HG03521 (cell line): Measurements from ENCODE around the gene SAP30L.

Experiments used
- ATAC-seq: cut with Tn5 transposase; IDR thresholded peaks from one replicate; pipeline ENCODE4 v1.9.1; 2021; ENCODE audit warnings: mild to moderate bottlenecking, moderate library complexity; ENCODE audit not compliant: unreplicated experiment

SAP30L gene

DNA sequence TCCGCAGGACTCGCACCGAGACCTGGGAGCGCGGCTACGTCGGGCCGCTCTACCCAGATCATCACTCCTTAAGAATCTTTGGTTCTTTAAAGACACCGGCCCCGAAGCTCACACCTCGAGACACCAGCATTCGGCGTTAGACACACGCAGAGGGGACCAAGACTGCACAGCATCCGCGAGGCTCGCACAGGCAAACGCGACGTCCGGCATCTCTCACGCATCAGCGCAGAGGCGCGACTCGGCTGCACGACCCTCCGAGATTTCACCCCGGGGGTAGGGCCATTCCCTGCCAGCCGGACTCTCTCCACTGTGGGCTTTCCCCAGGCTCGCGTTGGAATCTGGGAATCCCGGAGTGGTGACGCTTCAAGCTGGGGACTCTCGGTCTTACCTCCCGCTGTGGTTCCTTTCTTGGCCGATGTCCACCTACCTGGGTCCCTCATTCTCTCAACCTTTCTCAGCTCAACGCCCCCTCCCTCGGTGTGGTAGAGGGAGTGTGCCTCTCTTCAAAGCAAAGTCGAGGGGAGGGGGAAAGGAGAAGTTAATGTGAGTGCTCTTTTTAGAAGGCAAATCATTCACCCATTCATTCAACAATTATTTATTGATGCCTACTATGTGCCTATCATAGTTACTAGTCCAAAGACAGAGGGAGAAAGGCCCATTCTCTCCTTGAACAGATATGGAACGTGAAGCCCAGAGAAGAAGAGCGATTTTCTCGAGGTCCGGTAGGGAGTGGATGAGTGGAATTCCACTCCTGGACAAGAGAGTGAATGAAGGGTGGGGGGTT is 33.6 kb downstream of the SAP30L start:
- no peak for ATAC-seq

GRCh38 chr5:154479944-154480750 is 34.4 kb downstream of the SAP30L start:
- no peak for ATAC-seq

DNA sequence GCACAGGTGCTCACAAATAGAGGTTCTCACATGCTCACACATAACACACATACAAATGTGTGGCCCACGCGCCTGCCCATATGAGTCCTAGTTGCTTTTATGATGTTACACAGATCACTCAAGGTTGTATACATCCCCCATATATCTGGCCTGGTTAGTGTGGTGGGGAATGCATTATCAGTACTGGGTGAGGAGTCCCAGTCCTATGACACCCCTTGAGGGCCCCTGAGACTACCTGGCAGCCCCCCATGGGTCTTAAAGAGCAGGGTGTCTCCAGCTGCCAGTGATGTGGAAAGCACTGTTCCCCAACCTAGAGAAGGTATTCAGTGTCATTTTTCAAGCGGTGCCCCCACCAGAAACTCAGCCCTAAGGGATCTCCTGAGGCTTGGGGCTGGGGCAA is 35.0 kb downstream of the SAP30L start:
- ATAC-seq: no peak

DNA sequence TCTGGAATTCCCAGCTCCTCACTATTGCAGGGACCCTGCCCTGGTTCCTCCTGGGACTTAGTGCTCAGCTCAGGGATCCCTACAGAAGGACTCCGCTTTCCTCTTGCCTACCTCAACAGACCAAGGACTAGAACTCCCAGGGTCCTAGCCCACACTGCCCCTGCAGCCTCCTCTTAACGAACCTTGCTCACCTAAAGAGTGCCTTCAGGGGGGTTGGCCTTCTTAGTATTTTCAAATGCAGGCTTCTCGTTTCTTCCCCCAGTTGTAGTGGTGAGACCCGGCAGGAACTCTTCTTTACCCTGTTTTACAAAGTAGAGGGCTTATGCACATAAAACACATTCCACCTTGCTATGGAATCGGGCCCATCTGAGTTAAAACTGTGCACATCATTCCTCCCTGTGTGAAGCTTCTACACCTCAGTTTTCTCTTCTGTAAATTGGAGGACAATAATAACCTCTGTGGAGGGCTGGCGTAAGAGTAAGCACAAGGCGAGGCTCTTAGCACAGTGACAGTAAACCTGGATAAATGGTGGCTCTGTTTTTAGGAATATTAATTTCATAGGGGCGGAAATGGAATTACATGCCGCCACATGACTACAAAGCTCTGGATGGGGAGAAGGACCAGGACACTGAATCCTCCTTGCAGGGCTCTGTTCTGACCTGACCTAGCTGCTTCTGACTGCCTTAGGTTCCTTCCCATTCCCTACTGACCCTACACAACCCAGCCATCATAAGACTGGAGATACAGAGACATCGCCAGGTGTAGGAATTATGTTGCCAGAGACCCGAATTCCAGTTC is 36.0 kb downstream of the SAP30L start:
- ATAC-seq: no peak

DNA sequence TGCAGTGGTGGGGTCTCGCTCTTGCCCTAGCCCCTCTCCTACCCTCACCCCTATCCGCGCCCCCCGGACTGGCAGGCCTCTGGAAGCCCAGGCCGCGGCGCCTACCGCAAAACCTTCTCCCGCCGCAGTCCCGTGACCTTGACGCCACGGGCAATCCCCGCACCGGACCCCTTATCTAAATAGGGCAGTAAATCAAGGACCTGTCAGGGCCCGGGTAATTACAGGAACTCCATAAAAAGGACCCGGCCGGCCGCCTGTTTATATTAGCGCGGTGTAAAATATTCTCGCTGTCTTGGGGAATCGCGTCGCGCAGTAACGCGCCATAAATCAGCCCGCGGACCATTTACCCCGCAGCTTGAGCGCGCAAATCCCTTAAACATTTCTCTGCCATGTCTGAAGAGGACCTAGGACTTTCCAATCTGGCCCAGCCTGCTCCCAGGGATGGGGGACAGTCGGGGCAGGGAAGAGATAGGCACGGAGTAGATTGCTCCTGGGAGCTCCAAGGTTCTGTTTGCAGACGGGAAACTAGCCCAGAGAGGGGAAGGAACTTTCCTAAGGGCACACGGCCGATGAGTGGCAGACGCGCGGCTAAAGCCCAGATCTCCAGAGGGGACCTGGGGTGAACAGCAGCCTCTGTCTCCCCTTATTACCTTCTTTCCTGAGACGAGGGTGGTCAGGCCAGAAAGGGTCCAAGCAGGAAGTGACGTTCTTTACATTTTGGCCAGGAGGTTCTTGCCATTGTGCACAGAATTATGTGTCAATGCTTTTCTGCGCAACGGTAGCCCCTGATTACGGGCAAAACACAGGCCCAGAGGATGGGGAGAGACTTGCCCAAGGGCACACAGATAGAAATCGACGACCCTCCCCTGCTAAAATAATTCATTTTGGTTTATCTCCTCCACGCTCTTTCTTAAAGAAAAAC is 37.0 kb downstream of the SAP30L start:
- no peak for ATAC-seq

DNA sequence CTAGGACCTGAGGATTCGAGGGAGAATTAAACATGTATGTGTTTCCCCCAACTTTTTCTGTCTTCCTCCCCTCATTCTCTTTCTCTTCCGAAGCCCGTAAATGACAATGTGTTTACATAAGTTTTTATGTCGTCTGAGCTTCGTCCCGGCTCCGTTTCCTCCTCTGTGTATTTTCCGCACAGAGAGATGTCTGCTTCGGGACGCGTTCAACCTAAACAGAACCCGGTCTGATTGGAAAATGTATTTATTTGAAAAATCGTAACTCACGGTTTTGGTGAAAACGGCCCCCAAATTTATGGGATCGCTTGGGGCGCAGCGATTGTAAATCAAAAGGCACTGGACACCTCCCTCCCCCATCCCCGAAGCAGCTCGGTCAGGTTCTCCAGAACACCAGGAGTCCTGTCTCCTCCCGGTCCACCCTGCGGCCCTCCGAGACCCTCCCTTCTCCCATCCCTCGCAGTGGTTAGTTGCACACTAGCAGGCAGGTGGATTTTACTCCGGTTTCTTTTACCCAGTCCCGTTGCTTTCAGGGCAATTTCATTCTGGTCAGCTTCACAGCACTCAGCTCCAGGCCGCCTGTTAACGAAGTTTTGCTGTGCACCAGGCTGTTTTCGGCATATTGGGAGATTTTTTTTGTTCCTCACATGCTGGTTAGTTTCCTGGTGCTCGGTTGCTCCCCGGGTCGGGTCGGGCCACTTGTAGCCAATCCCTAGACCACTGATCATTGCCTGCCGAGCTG is 38.0 kb downstream of the SAP30L start:
- no peak for ATAC-seq

- ATAC-seq: no peak
Observed at GRCh38 chr5:154484393-154485095, 38.7 kb downstream of the SAP30L start.

GRCh38 chr5:154485096-154485491 is 39.3 kb downstream of the SAP30L start:
- no peak for ATAC-seq

- no peak for ATAC-seq
Observed at GRCh38 chr5:154485850-154486426, 40.1 kb downstream of the SAP30L start.

- ATAC-seq: no peak
Observed at GRCh38 chr5:154486427-154486866, 40.6 kb downstream of the SAP30L start.

GRCh38 chr5:154487541-154487940 is 41.7 kb downstream of the SAP30L start:
- peak; percentile 97 for ATAC-seq

GRCh38 chr5:154491941-154492340 is 46.1 kb downstream of the SAP30L start:
- no peak for ATAC-seq

GRCh38 chr5:154493274-154493673 is 47.5 kb downstream of the SAP30L start:
- no peak for ATAC-seq

DNA sequence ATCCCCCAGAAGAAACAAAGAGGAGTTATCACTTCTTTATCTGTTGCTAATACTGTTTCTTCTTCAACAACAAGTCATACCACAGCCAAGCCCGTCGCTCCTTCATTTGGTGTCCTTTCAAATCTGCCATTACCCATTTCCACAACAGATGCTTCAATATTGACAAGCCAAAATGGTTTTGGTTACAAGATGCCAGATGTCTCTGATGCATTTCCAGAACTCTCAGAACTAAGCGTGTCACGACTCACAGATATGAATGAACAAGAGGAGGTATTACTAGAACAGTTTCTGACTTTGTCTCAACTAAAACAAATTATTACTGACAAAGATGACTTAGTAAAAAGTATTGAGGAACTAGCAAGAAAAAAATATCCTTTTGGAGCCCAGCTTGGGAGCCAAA is 48.2 kb downstream of the SAP30L start:
- ATAC-seq: no peak

GRCh38 chr5:154498591-154498990 is 52.8 kb downstream of the SAP30L start:
- ATAC-seq: no peak

GRCh38 chr5:154498994-154499393 is 53.2 kb downstream of the SAP30L start:
- no peak for ATAC-seq

GRCh38 chr5:154501566-154501965 is 55.8 kb downstream of the SAP30L start:
- ATAC-seq: no peak

DNA sequence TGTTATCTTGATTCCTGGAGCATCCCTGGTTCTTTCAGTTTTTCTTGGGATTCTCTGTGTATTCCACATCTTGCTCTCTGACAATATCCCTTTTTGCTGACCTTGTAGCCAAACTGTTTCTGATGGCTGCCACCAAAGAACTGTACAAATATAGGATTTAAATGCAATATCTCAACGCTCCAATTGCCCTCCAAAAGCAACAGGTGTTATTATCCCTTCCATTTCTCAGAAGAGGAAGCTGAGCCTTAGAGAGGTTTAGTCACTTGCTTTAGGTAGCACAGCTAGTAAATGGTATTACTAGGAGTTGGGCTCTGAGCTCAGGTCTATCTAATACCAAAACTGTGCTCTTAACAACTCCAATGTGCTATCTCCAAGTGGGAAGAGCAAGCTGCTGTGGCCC is 56.4 kb downstream of the SAP30L start:
- ATAC-seq: no peak

DNA sequence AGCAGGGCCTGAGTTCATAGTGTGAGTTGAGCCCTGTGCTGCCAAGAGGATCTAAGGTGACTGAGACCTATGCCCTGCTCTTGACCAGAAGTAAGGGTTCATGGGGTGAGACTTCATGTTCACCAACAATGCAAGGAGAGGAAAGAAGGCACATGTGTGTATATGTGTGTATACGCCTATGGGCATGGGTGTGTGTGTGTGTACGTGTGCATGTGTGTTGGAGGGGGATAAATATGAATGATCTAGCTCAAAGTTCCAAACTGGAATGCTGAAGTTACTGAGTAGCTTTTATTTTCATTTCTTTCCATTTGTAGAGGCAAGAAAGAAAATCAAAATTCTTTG is 57.9 kb downstream of the SAP30L start:
- no peak for ATAC-seq
